Measurements from ENCODE around the gene ESRRG. TPM values are rescaled to one million over a fixed set of nuclear protein-coding genes. Genes with fewer than 3 reads are reported as not detected.

The ESRRG gene
- total and polyA plus RNA-seq, 2 of the 8 experiments (the other 6 are each of a cell fraction or from before 2014, with no cell fraction given), result 0.59 to 1.4 TPM

DNA sequence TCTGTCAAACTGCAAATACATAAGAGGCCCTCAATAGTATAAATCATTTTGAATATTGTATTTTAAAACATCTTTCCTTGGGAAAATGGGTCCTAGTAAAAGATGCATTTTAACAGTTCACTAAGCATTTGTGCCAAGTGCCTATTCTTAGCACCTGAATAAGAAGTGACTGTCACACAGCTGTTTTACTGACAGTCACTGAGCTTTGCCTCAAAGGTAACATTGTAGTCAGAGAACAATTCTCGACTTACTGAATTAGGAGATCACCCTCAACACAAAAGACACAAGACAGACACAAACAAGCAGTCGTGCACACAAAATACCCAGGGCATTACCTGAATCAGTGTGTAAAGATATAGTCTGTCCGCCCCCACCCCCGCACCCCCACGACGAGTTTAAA lies 408 bp downstream of the ESRRG start (continued):
- TF ChIP-seq, protein P1, sequence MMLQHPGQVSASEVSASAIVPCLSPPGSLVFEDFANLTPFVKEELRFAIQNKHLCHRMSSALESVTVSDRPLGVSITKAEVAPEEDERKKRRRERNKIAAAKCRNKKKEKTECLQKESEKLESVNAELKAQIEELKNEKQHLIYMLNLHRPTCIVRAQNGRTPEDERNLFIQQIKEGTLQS (IDR thresholded peaks at IDR 0.05; ENCODE audit: insufficient read depth, low read depth, low read length), result no peak
- TF ChIP-seq GABPA (IDR thresholded peaks at IDR 0.05; ENCODE audit: borderline replicate concordance, insufficient read depth, low read length), result no peak
- TF ChIP-seq, protein P2, sequence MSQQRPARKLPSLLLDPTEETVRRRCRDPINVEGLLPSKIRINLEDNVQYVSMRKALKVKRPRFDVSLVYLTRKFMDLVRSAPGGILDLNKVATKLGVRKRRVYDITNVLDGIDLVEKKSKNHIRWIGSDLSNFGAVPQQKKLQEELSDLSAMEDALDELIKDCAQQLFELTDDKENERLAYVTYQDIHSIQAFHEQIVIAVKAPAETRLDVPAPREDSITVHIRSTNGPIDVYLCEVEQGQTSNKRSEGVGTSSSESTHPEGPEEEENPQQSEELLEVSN (IDR thresholded peaks at IDR 0.05), result no peak
- no peak for TF ChIP-seq PHF8 (conservative IDR thresholded peaks at IDR 0.05; ENCODE audit: low read depth, low read length)

All from H1 (cell line).